Cerebellar cortex (tissue), 1 donor: ENCODE measurements around the gene ABTB2.

ENCODE experiments used
- DNase-seq: peaks from one replicate; pipeline ENCODE4 v3.0.0-alpha.2; 2015; ENCODE audit warnings: low spot score

Gene ABTB2

GRCh38 chr11:34209809-34210208 is 148.0 kb downstream of the ABTB2 start:
- no peak for DNase-seq

- DNase-seq: no peak
These were observed 149.3 kb downstream of the ABTB2 start for GRCh38 chr11:34208266-34209135.

- no peak for DNase-seq
These were observed 150.2 kb downstream of the ABTB2 start for GRCh38 chr11:34207487-34208180.

GRCh38 chr11:34206407-34207300 is 151.2 kb downstream of the ABTB2 start:
- no peak for DNase-seq

GRCh38 chr11:34205326-34206035 is 152.3 kb downstream of the ABTB2 start:
- DNase-seq: no peak

GRCh38 chr11:34204396-34205279 is 153.2 kb downstream of the ABTB2 start:
- DNase-seq: no peak

- DNase-seq: no peak
These were observed 154.4 kb downstream of the ABTB2 start for GRCh38 chr11:34203377-34203871.

- no peak for DNase-seq
These were observed 156.7 kb downstream of the ABTB2 start for GRCh38 chr11:34201129-34201528.

- no peak for DNase-seq
These were observed 158.3 kb downstream of the ABTB2 start for GRCh38 chr11:34199525-34199924.

GRCh38 chr11:34198523-34198922 is 159.3 kb downstream of the ABTB2 start:
- DNase-seq: no peak

GRCh38 chr11:34197256-34197655 is 160.6 kb downstream of the ABTB2 start:
- no peak for DNase-seq

GRCh38 chr11:34194576-34195335 is 163.1 kb downstream of the ABTB2 start:
- no peak for DNase-seq

- peak; percentile 92 for DNase-seq
These were observed 165.1 kb downstream of the ABTB2 start for GRCh38 chr11:34192481-34193401.

- DNase-seq: no peak
These were observed 166.2 kb downstream of the ABTB2 start for GRCh38 chr11:34191578-34191977.

- DNase-seq: no peak
These were observed 167.3 kb downstream of the ABTB2 start for GRCh38 chr11:34190192-34191139.

GRCh38 chr11:34189191-34189590 is 168.6 kb downstream of the ABTB2 start:
- DNase-seq: no peak

GRCh38 chr11:34188181-34188580 is 169.6 kb downstream of the ABTB2 start:
- DNase-seq: no peak
